ENCODE measurements around the gene UBE2Q1. TPM values are rescaled to one million over a fixed set of nuclear protein-coding genes. Genes with fewer than 3 reads are reported as not detected.

UBE2Q1 gene
- total and polyA plus RNA-seq, 2 of the 4 experiments (the other 2 are of a cell fraction) = 20.6 to 24.7 TPM

DNA sequence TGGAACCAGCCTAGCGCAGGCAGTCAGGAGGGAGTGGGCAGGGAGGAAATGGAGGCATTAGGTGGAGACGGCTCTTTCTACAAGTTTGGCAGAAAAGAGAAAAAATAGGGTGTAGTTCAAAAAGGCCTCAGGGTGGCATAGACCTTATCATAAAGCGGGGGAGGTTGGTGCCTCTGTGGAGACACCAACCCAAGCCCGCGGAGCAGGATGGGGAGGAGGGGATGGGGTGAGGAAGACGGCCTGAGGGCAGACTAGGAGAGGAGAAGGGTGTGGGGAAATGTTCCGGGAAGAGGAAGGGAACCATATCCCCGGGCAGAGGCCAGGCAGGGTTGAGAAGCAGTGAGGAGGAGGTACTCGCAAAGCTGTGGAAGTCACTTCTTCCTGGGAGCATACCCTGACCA is 38.9 kb downstream of the UBE2Q1 start:
- Histone ChIP-seq H4K20me1 (ENCODE audit: insufficient read depth, low read length) (no peaks in the 10 kb centered on the region; the same call in 1 of the 2 replicates), H3K23ac (ENCODE audit: low read depth, low read length) (no peak overlapping the region), H3K4me2 (ENCODE audit: low read depth, low read length) (no peak overlapping the region), H3K36me3 (ENCODE audit: control insufficient read depth, insufficient read depth, low read length) (no peaks in the 10 kb centered on the region), H2AFZ (replicated peaks; ENCODE audit: low read length, poor library complexity) (no peak overlapping the region), H3K4me3 (ENCODE audit: insufficient read depth, low read depth, low read length) (no peak overlapping the region), H2BK120ac (ENCODE audit: low read depth, low read length) (no peak overlapping the region), H2BK20ac (ENCODE audit: low read depth, low read length) (no peak overlapping the region), H3K14ac (replicated peaks; ENCODE audit: low read depth, low read length) (no peak overlapping the region), H4K8ac (ENCODE audit: low read depth in 2 of 2, low read length in 2 of 2) (no peak overlapping the region), H3K27me3 (ENCODE audit: control insufficient read depth, insufficient read depth, low read length) (peaks cover 60% of the 10 kb centered on the region), H3K9ac (ENCODE audit: low read depth, low read length) (no peak overlapping the region), H3K56ac (ENCODE audit: extremely low read depth, insufficient read depth, low read length) (no peak overlapping the region), H2BK15ac (ENCODE audit: low read depth, low read length) (no peak overlapping the region), H3K4me1 (ENCODE audit: control insufficient read depth, insufficient read depth, low read length) (no peaks in the 10 kb centered on the region), H4K91ac (ENCODE audit: insufficient read depth, low read depth, low read length) (no peak overlapping the region), H3K9me3 (ENCODE audit: control insufficient read depth, insufficient read depth, low read length) (peaks cover 7% of the 10 kb centered on the region), H2AK5ac (ENCODE audit: low read depth, low read length) (no peak overlapping the region), H4K5ac (ENCODE audit: low read depth, low read length) (no peak overlapping the region), H2AK9ac (replicated peaks; ENCODE audit: low read depth, low read length, poor library complexity) (no peak overlapping the region), H3K4ac (ENCODE audit: low read depth, low read length) (no peak overlapping the region), H3K18ac (ENCODE audit: low read depth, low read length) (no peak overlapping the region), H3K9me1 (ENCODE audit: insufficient read depth, low read length) (no peaks in the 10 kb centered on the region), H3K79me1 (ENCODE audit: low read depth in 1 of 2, low read length in 2 of 2) (no peaks in the 10 kb centered on the region), H3K27ac (ENCODE audit: insufficient read depth, low read length) (no peak overlapping the region), H2BK5ac (ENCODE audit: low read depth, low read length, poor library complexity, severe bottlenecking) (no peak overlapping the region)
- intact Hi-C loops (cut with micrococcal nuclease) (no loop called here), in situ Hi-C loops (cut with MboI; ENCODE audit: low sequenced_read_pairs) (no loop called here), dilution Hi-C loops (cut with HindIII; ENCODE audit: low sequenced_read_pairs, unreplicated experiment) (no loop called here)
- WGBS, 2 experiments (ENCODE audit: extremely low coverage in 2 of 2, insufficient read length in 1 of 2) = 90% methylated on average over 4 of the region's 9 CpGs; no CpG with 5 or more reads in 1 of the 2 experiments
- POLR2A ChIA-PET (ENCODE audit: unreplicated experiment) = no interaction called here
- TF ChIP-seq CHD1 (IDR thresholded peaks at IDR 0.05; ENCODE audit: low read depth, low read length) = no peak
- no peak for TF ChIP-seq SMC3 (IDR thresholded peaks at IDR 0.05; ENCODE audit: low read depth, low read length)
- TF ChIP-seq BHLHE40 (IDR thresholded peaks at IDR 0.05; ENCODE audit: low read depth, low read length) = no peak
- TF ChIP-seq POLR2A (IDR thresholded peaks at IDR 0.05; ENCODE audit: low read depth, low read length) = no peak
- TF ChIP-seq, protein P1, sequence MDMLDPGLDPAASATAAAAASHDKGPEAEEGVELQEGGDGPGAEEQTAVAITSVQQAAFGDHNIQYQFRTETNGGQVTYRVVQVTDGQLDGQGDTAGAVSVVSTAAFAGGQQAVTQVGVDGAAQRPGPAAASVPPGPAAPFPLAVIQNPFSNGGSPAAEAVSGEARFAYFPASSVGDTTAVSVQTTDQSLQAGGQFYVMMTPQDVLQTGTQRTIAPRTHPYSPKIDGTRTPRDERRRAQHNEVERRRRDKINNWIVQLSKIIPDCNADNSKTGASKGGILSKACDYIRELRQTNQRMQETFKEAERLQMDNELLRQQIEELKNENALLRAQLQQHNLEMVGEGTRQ (IDR thresholded peaks at IDR 0.05; ENCODE audit: low read depth, low read length) = no peak
- TF ChIP-seq, protein P2, sequence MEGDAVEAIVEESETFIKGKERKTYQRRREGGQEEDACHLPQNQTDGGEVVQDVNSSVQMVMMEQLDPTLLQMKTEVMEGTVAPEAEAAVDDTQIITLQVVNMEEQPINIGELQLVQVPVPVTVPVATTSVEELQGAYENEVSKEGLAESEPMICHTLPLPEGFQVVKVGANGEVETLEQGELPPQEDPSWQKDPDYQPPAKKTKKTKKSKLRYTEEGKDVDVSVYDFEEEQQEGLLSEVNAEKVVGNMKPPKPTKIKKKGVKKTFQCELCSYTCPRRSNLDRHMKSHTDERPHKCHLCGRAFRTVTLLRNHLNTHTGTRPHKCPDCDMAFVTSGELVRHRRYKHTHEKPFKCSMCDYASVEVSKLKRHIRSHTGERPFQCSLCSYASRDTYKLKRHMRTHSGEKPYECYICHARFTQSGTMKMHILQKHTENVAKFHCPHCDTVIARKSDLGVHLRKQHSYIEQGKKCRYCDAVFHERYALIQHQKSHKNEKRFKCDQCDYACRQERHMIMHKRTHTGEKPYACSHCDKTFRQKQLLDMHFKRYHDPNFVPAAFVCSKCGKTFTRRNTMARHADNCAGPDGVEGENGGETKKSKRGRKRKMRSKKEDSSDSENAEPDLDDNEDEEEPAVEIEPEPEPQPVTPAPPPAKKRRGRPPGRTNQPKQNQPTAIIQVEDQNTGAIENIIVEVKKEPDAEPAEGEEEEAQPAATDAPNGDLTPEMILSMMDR (conservative IDR thresholded peaks at IDR 0.05; ENCODE audit: low read depth, low read length) = no peak
- TF ChIP-seq RAD21 (IDR thresholded peaks at IDR 0.05; ENCODE audit: low read length) = no peak
- TF ChIP-seq, protein P3, sequence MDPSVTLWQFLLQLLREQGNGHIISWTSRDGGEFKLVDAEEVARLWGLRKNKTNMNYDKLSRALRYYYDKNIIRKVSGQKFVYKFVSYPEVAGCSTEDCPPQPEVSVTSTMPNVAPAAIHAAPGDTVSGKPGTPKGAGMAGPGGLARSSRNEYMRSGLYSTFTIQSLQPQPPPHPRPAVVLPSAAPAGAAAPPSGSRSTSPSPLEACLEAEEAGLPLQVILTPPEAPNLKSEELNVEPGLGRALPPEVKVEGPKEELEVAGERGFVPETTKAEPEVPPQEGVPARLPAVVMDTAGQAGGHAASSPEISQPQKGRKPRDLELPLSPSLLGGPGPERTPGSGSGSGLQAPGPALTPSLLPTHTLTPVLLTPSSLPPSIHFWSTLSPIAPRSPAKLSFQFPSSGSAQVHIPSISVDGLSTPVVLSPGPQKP (IDR thresholded peaks at IDR 0.05; ENCODE audit: borderline replicate concordance, low read depth, low read length) = no peak
- no peak for TF ChIP-seq MXI1 (IDR thresholded peaks at IDR 0.05; ENCODE audit: borderline replicate concordance, low read depth, low read length)
- TF ChIP-seq MAZ (IDR thresholded peaks at IDR 0.05; ENCODE audit: borderline replicate concordance, low read depth, low read length) = no peak
- TF ChIP-seq NFE2L2 (IDR thresholded peaks at IDR 0.05; ENCODE audit: low read depth, low read length) = no peak
- TF ChIP-seq RCOR1 (IDR thresholded peaks at IDR 0.05; ENCODE audit: insufficient replicate concordance, low read length) = no peak
- no peak for TF ChIP-seq MAFK (IDR thresholded peaks at IDR 0.05; ENCODE audit: low read depth, low read length)
- TF ChIP-seq FOS (IDR thresholded peaks at IDR 0.05; ENCODE audit: low read depth, low read length) = no peak
- DNase-seq = no peak
- no TSS peak for BruUV-seq (replicated peaks)
- ATAC-seq (ENCODE audit: low read depth) = no peak
- CTCF ChIA-PET = no interaction called here

Data from IMR-90 (cell line).